PC-9 (cell line): ENCODE results near the gene GALNT7. TPM values are rescaled to one million over a fixed set of nuclear protein-coding genes. Genes with fewer than 3 reads are reported as not detected.

Experiments used
- BruUV-seq: library from RNA; stranded (reverse); fragments of 400-500 nt; replicated peaks from 2 replicates; lab custom pipeline; 2021; lab: Mats Ljungman, UMichigan
- CTCF ChIA-PET: fragments of 300-600 bp; sonication (Branson Sonifier 250); formaldehyde crosslinking; loops from one replicate; lab custom pipeline; 2022; ENCODE audit warnings: antibody characterized with exemption; lab: Charles Lee
- POLR2A ChIA-PET: fragments of 300-600 bp; sonication (Branson Sonifier 250); formaldehyde crosslinking; loops from one replicate; lab custom pipeline; 2022; ENCODE audit warnings: antibody characterized with exemption; ENCODE audit not compliant: unreplicated experiment; lab: Charles Lee
- DNase-seq, 2 experiments: peaks; one replicate each; pipeline versions ENCODE4 v3.0.0 to v3.0.0-alpha.2; 2015 to 2022; ENCODE audit warnings: mixed read lengths in 1 of 2
- H2AFZ ChIP-seq: fragments of 200-600 bp; sonication (generic); 2 replicates; pipeline ENCODE4 v1.8.1; 2017; ENCODE audit warnings: antibody characterized with exemption
- H3F3A ChIP-seq: fragments of 200-600 bp; sonication (generic); 2 replicates; pipeline ENCODE4 v1.8.1; 2017; ENCODE audit warnings: antibody characterized with exemption, mild to moderate bottlenecking, low read depth; ENCODE audit not compliant: insufficient read depth
- H3K27ac ChIP-seq: fragments of 200-600 bp; sonication (generic); 2 replicates; pipeline ENCODE4 v1.6.1; 2016; ENCODE audit warnings: mixed run types
- H3K27me3 ChIP-seq: fragments of 200-600 bp; sonication (generic); 2 replicates; pipeline ENCODE4 v1.6.1; 2016; ENCODE audit warnings: low read depth, mixed run types; ENCODE audit not compliant: insufficient read depth
- H3K36me3 ChIP-seq: fragments of 200-600 bp; sonication (generic); 2 replicates; pipeline ENCODE4 v1.6.1; 2016; ENCODE audit warnings: low read depth, mixed run types
- H3K4me1 ChIP-seq: fragments of 200-600 bp; sonication (generic); replicated peaks from 2 replicates; pipeline ENCODE4 v1.6.1; 2016; ENCODE audit warnings: mixed run types; ENCODE audit not compliant: insufficient read depth
- H3K4me2 ChIP-seq: fragments of 200-600 bp; sonication (generic); 2 replicates; pipeline ENCODE4 v1.6.1; 2017; ENCODE audit warnings: mixed run types
- H3K4me3 ChIP-seq: fragments of 200-600 bp; sonication (generic); 2 replicates; pipeline ENCODE4 v1.6.1; 2016; ENCODE audit warnings: mixed run types
- H3K79me2 ChIP-seq: fragments of 200-600 bp; sonication (generic); 2 replicates; pipeline ENCODE4 v1.6.1; 2017; ENCODE audit warnings: low read depth, mixed run types
- H3K9me2 ChIP-seq: fragments of 200-600 bp; sonication (generic); 2 replicates; pipeline ENCODE4 v1.8.1; 2017; ENCODE audit warnings: mild to moderate bottlenecking; ENCODE audit not compliant: insufficient read depth
- H3K9me3 ChIP-seq: fragments of 200-600 bp; sonication (generic); 2 replicates; pipeline ENCODE4 v1.8.1; 2016; ENCODE audit warnings: low read depth; ENCODE audit not compliant: insufficient read depth
- H4K20me1 ChIP-seq: fragments of 200-600 bp; sonication (generic); 2 replicates; pipeline ENCODE4 v1.8.1; 2017; ENCODE audit not compliant: insufficient read depth
- CTCF ChIP-seq: fragments of 200-600 bp; sonication (generic); conservative IDR thresholded peaks from 2 replicates; pipeline ENCODE4 v1.6.1; 2017; ENCODE audit warnings: mixed run types, antibody characterized with exemption, mild to moderate bottlenecking, moderate library complexity
- EZH2 ChIP-seq: fragments of 200-600 bp; sonication (generic); IDR thresholded peaks from 2 replicates; pipeline ENCODE4 v1.8.0; 2017; ENCODE audit warnings: antibody characterized with exemption, low read depth
- intact Hi-C: fragments of 100-400 bp; cut with micrococcal nuclease; formaldehyde crosslinking; loops from one replicate; pipeline ENCODE4 v1.10.0; 2022; ENCODE audit not compliant: unreplicated experiment
- total RNA-seq: library from RNA; stranded (reverse); gene quantifications from 2 replicates; pipeline ENCODE4 v1.2.3, GENCODE V29; 2021

Gene GALNT7
- total RNA-seq, 1 experiment from 2014 or later = 57.2 TPM

- Histone ChIP-seq H3K36me3 (no peaks in the 10 kb centered on the region), H3K4me2 (no peak overlapping the region), H4K20me1 (no peaks in the 10 kb centered on the region), H3K4me1 (0 out of 2 replicates have a peak, but pooled peaks cover 7% of the 10 kb centered on the region), H3K79me2 (no peaks in the 10 kb centered on the region), H3K9me2 (no peaks in the 10 kb centered on the region), H3K4me3 (no peak overlapping the region), H3K27ac (no peak overlapping the region), H2AFZ (no peak overlapping the region), H3K27me3 (no peaks in the 10 kb centered on the region), H3K9me3 (no peaks in the 10 kb centered on the region), H3F3A (no peaks in the 10 kb centered on the region)
- DNase-seq = peak; percentile 52 to 56
- intact Hi-C loops = loop anchor here (1.0 to 5.0 kb wide), 2 partner anchors 47 to 91 kb away; partner anchors contain the start of gene GALNT7
- no peak for TF ChIP-seq EZH2
- TF ChIP-seq CTCF = no peak
- CTCF ChIA-PET = no interaction called here
- POLR2A ChIA-PET = interaction anchor here (0.6 to 0.7 kb wide), 3 partner anchors 47 to 61 kb away, joined by 4 to 5 read pairs (median 4); partner anchors contain the start of gene GALNT7
- BruUV-seq = no TSS peak
These were observed 47.5 kb upstream of the GALNT7 start for GRCh38 chr4:173121076-173121561.

GRCh38 chr4:173124209-173124865 is 44.3 kb upstream of the GALNT7 start:
- Histone ChIP-seq H3K4me2 (no peak overlapping the region), H3K27ac (no peak overlapping the region), H3F3A (no peaks in the 10 kb centered on the region), H3K4me3 (no peak overlapping the region), H2AFZ (no peak overlapping the region), H3K27me3 (no peaks in the 10 kb centered on the region), H3K79me2 (no peaks in the 10 kb centered on the region), H3K4me1 (0 out of 2 replicates have a peak, but pooled peaks cover 7% of the 10 kb centered on the region), H3K9me3 (no peaks in the 10 kb centered on the region), H3K9me2 (no peaks in the 10 kb centered on the region), H4K20me1 (no peaks in the 10 kb centered on the region), H3K36me3 (no peaks in the 10 kb centered on the region)
- CTCF ChIA-PET = no interaction called here
- TF ChIP-seq EZH2 = no peak
- TF ChIP-seq CTCF = no peak
- no TSS peak for BruUV-seq
- POLR2A ChIA-PET = no interaction called here
- DNase-seq = no peak
- intact Hi-C loops = loop anchor here (5.0 kb wide), 1 partner anchor 88 kb away; no protein-coding TSS in a partner anchor

- Histone ChIP-seq H3K4me2 (no peak overlapping the region), H3F3A (no peaks in the 10 kb centered on the region), H3K27me3 (no peaks in the 10 kb centered on the region), H3K27ac (no peak overlapping the region), H3K36me3 (no peaks in the 10 kb centered on the region), H4K20me1 (no peaks in the 10 kb centered on the region), H3K4me1 (0 out of 2 replicates have a peak, but pooled peaks cover 7% of the 10 kb centered on the region), H3K79me2 (no peaks in the 10 kb centered on the region), H3K9me3 (no peaks in the 10 kb centered on the region), H2AFZ (no peak overlapping the region), H3K4me3 (no peak overlapping the region), H3K9me2 (no peaks in the 10 kb centered on the region)
- POLR2A ChIA-PET = no interaction called here
- DNase-seq = no peak
- no TSS peak for BruUV-seq
- CTCF ChIA-PET = no interaction called here
- intact Hi-C loops = no loop called here
- TF ChIP-seq EZH2 (no peak), CTCF (no peak)
These were observed 43.3 kb upstream of the GALNT7 start for GRCh38 chr4:173125216-173125812.
